Renal cortical epithelial cell (primary cell): Measurements from ENCODE around the gene PDE7B. TPM values are rescaled to one million over a fixed set of nuclear protein-coding genes. Genes with fewer than 3 reads are reported as not detected.

ENCODE experiments used
- DNase-seq: peaks from one replicate; pipeline ENCODE4 v3.0.0-alpha.2; 2011; ENCODE audit warnings: low read depth
- total RNA-seq: library from RNA; depleted of rRNA; stranded (reverse); fragments of >200 nt; gene quantifications from 2 replicates; pipeline ENCODE4 v1.2.3, GENCODE V29; 2014

The PDE7B gene
- total RNA-seq, 1 donor from 2014 or later: 3.2 TPM

DNA sequence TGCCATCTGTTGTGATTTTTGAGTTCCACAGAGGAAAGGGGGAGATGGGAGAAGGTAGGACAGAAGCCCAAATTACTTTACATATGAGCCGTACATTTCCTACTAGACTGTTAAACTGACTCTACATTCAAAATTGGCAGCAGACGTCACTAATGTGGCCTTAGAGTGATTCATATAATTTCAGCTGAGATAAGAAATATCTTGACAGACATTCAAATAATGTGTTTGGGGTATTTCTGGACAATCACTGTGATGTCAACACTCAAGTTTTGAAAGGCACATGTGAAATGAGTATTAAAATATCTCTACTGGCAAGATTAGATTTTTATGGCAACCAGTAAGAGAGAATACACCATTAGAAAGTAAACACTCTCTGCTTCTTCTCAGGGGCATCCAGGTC, 294.6 kb downstream of the PDE7B start:
- no peak for DNase-seq

DNA sequence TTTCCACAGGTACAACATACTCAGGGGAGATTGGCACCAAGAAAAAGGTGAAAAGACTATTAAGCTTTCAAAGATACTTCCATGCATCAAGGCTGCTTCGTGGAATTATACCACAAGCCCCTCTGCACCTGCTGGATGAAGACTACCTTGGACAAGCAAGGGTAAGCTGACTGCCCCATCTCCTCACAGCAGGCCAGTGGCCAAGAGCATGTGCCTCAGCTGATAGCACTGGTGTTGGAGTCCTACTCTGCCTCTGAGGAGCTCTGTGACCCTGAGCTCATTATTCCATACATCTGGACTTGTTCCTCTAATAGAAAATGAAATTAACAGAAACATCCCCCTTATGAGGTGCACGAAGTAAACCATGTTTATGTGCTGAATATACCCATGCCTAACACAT, 295.8 kb downstream of the PDE7B start:
- no peak for DNase-seq

DNA sequence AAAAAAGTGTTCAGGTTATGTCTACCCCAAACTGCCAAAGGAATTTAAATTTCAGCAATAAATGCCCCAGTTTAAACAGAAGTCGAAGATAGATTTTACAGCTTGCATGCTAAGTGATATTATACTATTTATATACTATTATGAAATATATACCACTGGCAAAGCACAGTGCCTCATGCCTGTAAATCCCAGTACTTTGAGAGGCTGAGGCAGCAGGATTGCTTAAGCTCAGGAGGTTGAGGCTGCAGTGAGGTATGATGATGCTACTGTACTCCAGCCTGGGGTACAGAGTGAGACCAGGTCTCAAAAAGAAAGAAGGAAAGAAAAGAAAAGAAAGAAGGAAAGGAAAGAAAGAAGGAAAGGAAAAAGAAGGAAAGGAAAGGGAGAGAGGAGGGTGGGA, 296.6 kb downstream of the PDE7B start:
- DNase-seq: no peak

DNA sequence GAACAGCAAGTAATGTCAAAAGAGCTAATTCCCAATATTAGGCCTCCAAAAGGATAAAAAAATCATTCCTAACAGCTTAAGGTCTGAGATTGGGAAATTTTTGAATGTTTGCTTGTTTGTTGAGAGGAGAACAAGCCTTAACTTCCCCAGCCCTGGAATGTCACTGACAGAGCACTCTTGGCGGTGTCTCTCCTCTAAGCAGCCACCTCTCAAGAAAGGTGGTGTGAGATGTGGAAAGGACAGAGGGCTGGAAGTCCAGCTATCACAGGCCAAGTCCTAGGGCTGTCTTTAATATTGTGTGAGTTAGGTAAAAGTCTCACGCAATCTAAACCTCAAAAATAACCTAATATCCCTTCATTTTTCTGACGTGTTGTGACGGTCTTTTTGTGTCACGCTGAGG, 297.0 kb downstream of the PDE7B start:
- DNase-seq: no peak

DNA sequence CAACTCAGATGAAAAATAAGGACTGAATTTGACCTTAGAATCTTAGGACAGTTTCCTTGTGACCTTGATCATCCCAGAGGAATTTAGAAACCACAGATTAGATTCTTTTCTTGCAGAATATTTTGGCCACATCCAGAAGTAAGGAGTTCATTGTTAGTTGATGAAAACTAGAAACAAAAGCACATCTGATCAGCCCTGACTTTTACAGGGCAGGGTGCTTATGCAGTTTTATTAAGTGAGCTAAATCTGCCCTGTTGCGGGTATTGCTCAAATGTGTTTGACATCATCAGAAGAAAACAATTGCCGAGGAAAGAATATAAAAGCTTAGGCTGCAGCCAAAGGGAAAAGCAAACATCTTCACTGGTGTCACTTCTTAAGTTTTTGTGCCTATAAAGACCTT, 297.8 kb downstream of the PDE7B start:
- no peak for DNase-seq

DNA sequence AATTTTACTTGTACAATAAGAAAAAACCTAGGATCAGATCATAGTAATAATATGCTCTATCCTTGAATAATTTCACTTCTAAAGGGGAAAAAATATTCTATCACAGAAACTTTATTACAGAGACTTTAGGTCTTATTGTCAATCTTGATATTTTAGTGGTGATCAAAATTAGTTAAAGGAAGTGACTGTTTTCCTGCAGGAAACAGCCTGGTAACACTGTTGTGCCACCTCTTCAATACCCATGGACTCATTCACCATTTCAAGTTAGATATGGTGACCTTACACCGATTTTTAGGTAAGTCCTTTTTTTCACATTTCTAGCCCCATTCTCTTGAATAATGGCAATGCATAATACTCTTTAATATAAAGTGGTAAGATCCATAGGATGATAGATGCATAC, 299.5 kb downstream of the PDE7B start:
- DNase-seq: no peak

DNA sequence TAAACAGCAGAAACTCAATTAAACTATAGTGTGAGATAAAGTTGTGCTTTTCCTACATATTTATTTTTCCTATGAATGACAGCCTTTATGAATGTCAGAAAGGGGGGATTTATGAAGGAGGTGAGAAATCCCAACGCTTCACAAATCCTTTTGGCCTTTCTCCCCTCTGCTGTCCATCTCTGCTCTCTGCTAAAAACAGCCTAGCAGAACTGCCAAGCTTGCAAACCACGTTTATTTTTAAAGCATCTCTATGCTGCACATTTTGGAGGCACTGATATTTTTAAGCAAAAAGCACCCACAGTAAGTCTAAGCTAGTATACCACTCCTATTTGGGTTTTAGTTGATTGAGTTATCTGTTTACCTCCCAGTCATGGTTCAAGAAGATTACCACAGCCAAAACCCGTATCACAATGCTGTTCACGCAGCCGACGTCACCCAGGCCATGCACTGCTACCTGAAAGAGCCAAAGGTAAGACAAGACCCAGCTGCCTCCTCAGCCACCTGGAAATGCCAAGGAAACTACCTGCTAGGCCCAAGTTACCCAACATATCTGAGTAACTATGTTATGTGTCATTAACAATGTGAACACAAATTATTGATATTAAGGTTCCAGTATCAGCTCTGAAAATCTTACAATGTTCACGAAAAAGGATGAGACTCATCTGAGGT, 302.3 kb downstream of the PDE7B start:
- no peak for DNase-seq

DNA sequence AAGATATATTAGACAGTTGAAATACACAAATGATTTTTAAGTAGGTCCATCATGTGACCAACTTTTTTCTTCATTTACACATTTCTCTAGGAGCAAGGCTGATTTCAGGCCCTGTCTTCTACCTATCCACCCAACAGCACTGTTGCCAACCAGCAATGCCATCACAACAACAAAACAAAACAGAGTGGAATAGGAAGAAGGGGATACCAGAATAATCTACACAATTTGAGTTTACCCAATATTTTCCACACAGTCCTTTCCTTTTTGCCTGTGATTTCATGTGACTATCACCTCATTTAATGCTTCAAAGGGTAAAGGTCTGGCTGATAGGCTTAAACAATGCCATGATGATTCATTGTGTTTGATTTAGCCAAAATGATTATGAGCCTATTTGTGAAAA, 303.7 kb downstream of the PDE7B start:
- no peak for DNase-seq

DNA sequence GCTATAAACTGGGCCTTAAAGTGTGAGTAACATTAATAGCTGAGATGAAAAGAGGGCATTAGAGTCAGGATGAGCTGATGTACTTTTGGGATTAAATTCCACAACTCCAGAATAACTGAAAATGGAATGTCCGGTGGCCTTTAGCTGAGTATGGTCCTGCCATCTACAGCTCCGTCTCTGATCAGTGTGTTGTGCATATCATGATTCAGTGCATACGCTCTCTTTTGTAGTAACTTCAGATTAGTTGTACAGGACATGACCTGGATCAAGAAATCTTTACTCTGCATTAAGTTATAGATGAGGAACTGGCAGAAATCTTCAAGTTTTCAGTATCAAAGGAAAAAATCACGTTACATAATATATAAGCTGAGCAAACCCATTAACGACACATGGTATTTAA, 306.2 kb downstream of the PDE7B start:
- no peak for DNase-seq

DNA sequence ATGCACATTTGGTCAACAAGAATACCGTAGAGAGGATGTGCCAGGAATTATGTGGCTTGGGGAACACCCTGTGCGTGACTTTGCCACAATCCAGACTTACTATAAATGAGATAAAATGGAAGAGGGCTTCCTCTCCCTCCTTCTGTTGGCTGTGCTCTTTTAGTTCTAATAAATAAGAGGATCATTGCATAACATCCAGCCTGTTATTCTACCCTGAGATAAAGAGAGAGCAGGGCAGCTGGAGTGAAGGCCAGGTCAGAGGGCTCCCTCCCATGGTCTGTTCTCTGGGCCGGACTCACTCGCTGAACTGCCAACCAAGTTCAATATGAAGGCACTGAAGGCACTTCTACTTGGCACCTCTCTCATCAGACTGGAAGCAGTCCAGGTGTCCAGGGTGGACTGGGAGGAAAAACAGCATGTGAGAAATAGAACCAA, 306.9 kb downstream of the PDE7B start:
- peak; percentile 22 for DNase-seq

DNA sequence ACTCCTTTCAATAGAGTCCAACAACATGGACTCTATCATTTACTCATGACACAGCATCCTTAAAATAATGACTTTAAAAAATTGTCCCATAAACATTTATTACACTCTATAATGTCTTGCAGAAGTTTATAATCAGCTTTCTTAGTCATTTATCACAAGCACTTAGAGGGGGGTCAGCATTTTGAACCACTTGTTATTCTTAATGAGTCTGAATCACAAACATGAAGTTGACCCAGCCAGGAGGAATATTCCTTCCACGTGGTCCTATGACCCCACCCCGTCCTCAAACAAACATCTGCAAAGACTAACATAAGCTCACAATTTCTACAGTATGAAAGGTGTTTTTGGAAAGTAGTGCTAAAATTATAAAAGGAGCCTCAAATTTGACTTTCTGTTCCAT, 307.5 kb downstream of the PDE7B start:
- DNase-seq: no peak

DNA sequence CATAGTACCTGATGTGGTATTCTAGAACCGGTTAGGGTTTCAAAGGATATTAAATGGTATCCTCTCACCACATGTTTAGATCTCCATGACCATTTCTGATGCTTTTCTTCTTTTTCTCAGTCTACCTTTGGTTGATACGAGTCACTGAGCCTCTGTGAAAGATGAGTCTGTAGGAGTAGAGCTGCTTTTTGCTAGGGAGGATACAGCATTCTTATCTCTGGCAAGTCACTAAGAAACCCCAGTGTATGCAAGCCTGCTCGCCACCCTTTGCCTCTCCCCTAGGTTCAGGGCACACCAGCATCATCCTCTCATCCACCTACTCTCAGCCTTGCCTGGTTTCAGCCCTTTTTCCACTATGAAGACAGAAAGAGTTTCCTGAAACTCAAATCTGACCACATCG, 308.7 kb downstream of the PDE7B start:
- no peak for DNase-seq

DNA sequence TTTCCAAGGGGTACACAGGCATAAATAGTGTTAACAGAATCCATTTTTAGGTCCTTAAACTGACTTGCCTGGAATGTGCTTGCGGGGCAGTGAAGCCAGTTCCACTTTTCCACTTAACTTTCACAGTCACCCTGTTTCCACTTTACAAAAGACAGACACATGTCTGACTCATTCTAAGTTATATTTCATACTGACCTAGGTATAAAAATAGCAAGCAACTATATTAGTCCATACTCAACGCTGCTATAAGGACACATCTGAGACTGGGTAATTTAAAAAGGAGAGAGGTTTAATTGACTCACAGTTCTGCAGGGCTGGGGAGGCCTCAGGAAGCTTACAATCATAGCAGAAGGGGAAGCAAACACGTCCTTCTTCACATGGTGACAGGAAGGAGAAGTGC, 310.4 kb downstream of the PDE7B start:
- DNase-seq: no peak

DNA sequence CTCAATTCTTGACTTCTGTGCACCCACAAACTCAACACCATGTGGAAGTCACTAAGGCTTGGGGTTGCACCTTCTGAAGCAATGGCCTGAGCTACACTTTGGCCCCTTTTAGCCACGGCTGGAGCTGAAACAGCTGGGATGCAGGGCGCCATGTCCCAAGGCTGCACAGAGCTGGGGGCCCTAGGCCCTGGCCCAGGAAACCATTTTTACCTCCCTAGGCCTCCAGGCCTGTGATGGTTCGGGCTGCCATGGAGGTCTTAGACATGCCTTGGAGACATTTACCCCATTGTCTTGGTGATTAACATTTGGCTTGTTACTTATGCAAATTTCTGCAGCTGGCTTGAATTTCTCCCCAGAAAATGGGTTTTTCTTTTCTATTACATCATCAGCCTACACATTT, 311.8 kb downstream of the PDE7B start:
- DNase-seq: no peak

DNA sequence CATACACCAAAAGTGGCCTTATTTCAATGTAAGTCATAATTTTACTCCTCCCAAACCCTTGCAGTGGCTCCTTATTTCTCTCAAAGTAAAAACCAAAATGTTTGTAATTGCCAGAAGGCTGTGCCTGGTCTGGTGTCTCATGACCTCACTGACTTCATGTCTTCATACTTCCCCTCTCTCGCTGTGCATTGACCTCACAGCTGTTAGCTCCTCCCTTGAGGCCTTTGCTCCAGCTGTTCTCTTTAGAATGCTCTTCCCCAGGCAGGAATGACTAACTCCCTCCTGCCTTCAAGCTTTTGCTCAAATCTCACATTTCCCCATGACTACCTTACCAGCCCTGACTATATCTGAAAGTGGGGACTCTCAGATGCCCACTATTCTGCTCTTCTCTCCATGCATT, 315.3 kb downstream of the PDE7B start:
- no peak for DNase-seq

DNA sequence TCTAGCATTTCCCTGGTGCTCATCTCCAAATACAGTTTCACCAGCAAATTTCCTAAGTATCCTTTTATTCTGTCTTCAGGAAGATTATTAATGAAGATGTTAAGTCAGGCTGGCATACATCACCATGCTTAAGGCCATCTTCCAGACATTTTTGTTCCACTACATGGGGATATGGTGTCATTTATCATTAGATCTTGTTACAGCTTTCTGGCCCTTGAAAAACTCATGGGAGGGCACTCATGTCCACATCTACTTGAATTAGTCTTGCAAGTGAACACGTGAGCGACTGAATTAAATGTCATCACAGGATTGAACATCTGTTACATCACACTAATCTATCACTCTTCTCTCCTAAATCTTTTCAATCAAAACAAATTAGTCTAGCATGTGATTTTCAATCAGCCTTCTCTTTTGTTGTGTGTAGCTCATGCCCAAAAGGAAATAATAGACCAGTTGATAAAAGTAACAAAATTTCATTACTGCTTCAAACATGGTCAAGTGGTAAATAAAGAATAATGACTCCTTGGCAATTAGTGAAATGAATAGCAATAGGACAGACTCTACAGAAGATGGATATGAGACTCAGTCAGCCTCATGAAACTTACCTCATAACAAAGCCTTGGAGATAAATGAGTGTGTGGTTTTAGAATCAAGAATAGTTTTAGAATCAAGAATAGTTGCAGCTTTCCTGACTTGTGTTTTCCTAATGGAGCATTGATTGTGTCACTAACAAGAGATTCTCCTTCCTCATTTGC, 318.1 kb downstream of the PDE7B start:
- no peak for DNase-seq

DNA sequence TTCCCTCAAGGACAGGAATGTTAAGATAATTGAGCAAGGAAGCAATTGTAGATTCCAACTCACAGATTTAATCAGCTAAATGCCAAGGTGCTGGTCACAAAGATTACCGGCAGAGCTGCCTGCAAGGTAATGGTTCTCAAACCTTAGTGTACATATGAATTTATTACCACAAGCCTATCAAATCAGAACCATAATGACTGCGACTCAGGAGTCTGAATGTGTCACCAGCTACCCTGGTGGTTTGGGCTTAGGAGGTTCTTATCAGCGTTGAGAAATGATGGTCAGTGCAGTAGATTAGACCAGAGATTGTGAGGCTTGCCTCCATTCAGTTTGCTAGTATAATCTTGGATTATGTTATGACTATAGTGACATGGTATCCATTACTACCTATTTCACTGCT, 319.7 kb downstream of the PDE7B start:
- no peak for DNase-seq

DNA sequence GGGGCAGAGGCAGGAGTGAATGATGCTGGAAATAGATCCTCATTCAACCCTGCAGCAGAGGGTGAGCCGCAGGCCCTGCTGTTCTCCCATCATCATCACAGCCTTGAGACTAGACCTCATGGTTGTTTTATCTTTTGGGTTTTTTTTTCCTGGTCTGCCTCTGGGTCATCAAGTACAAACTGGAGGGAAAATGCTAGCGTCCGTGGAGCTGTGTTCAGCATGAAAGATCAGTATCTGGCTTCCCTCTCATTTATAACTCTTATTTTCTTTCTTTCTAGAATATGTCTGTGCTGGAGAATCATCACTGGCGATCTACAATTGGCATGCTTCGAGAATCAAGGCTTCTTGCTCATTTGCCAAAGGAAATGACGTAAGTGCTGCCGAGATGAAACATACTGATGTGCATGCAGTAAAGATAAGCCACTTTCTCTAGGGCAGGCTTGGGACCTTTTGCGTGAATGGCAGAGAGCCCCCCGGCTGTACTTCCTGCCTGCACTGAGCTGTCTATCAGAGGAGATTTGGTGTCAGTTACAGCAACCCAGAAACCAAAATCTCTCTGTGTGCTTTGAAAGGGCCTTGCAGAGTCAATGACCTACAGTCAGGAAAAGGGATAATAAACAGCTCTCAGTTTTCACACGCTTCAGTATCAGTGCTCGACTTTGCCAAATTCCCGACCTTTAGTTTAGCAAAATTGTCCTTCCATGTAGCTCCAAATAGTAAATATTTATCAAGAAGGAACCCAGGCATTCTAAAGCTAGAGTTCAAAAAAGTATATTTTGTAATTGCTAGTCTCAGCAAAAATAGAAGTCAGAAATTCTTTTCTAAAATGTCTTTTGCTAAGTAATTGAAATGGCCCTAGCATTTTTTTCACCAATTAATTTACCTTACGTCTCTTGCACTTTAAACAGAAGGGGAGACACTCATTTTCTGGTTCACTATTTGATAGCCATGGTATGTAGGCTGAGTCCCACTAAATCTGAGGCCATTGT, 322.3 kb downstream of the PDE7B start:
- no peak for DNase-seq

DNA sequence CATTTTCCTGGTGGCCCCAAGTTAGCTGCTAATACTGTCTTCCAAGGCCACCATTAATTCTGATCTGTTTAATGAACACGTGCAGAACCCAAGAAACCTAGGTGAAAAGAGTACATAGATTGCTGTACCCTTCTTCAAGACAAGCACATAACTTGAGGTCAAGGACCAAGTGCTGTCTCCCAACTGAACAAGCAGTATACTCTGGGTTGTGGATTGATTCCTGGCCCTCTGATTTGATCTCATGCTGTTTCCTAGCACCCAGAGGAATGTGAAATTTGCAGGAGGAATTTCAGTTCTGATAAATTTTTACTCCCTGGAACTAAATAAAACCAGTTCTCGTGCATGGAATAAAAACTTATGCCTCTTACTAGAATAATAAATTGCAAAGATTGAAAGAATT, 323.0 kb downstream of the PDE7B start:
- DNase-seq: no peak

DNA sequence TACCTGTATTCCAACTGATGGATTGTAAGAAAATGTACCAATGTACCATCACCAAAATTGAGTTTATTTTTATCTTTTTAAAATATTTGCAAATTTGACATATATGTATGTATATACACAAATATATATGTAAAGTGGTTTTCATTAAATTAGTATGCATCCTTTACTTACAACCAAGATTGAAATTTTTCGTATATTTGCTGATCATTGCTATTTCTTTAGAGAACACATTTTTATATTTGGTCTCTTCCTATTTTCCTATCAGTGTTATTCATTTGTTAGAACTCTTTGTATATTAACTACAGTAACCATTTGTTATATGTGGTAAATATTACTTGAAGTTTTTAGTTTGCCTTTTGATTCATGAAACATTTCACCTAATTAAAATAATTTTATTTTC, 324.4 kb downstream of the PDE7B start:
- no peak for DNase-seq

DNA sequence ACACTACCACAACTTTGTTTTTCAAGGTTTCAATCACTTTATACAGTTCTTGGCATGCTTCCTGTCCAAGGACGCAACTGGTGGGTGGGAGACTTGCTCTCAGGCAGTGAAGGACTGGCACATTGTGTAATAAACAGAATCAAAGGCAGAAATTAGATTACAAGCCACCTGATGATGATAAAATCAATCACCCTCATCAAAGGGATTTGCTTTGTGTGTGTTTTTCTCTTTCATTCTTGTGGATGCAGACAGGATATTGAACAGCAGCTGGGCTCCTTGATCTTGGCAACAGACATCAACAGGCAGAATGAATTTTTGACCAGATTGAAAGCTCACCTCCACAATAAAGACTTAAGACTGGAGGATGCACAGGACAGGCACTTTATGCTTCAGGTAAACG, 327.2 kb downstream of the PDE7B start:
- no peak for DNase-seq

DNA sequence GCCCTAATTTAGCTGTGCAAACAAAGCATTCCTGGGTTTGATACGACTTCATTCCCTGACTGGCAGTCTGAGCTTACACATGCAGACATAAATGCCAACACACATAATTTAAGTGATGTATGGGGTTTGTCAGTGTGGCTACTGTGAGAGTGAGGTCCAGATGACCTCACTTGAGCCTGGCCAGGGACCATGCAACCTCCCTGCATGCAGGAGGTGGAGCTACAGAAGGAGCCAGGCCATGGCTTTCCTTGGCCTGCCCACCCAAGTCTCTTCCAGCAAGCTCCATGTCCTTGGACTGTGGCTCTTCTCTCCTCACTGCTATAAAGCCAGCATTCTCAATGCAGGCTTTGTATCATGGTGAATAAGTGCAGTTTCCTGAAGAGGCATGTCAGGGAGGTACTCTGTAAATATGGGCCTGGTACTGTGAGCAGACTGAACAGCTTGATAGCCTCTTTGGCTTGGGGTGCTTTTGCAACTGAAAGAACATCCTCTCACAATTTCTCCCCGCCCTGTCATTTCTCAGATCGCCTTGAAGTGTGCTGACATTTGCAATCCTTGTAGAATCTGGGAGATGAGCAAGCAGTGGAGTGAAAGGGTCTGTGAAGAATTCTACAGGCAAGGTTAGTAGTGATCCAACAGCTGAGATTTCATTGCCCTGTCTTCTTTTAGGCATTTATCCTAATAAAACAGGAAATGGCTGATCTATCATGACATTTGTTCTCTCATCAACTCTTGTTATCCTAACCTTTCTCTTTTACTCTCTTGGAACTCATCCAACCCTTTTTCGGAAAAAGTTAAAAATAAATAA, 329.4 kb downstream of the PDE7B start:
- DNase-seq: no peak
